Activated CD8-positive, alpha-beta memory T cell treated with anti-CD3 and anti-CD28 coated beads for 48 hours (primary cell): ENCODE results near the gene OR2B2.
A peak's percentile ranks its signal among the peaks of the same experiment; 100 is the strongest.

Experiments used
- DNase-seq, 3 experiments: peaks; one replicate each; pipeline ENCODE4 v3.0.0-alpha.2; 2020; ENCODE audit warnings: low read depth in 2 of 3, low spot score in 2 of 3

The OR2B2 gene

GRCh38 chr6:27867945-27868300, 44.3 kb downstream of the OR2B2 start:
- DNase-seq: no peak

GRCh38 chr6:27867051-27867944, 44.9 kb downstream of the OR2B2 start:
- DNase-seq: peak; percentile 68 to 83 (median 76)

GRCh38 chr6:27866357-27867050, 45.7 kb downstream of the OR2B2 start:
- peak in 2 of 3 experiments; percentile 58 to 66 for DNase-seq

GRCh38 chr6:27865850-27866356, 46.3 kb downstream of the OR2B2 start:
- peak; percentile 22 to 38 (median 33) for DNase-seq

- DNase-seq: peak; percentile 55 to 67 (median 59)
Observed at GRCh38 chr6:27864906-27865849, 47.0 kb downstream of the OR2B2 start.

- peak in 2 of 3 experiments; percentile 12 to 16 for DNase-seq
Observed at GRCh38 chr6:27863962-27864905, 48.0 kb downstream of the OR2B2 start.

GRCh38 chr6:27862396-27863066, 49.7 kb downstream of the OR2B2 start:
- no peak for DNase-seq

- DNase-seq: no peak
Observed at GRCh38 chr6:27861861-27862260, 50.3 kb downstream of the OR2B2 start.

GRCh38 chr6:27861276-27861840, 50.8 kb downstream of the OR2B2 start:
- no peak for DNase-seq
